Peyer's patch (tissue), 4 donors: ENCODE results near the gene CRADD.

Experiments used
- CTCF ChIP-seq, 6 experiments: fragments of 450-650 bp in 4 of 6; fragments of 200-600 bp in 2 of 6; sonication (generic) in 1 of 6; IDR thresholded peaks; one replicate each; pipeline ENCODE4 v1.5.1; 2017 to 2019; ENCODE audit warnings: antibody characterized with exemption in 6 of 6, mild to moderate bottlenecking in 3 of 6, moderate library complexity in 1 of 6
- POLR2A ChIP-seq, 2 donors: fragments of 450-650 bp; IDR thresholded peaks; one replicate each; pipeline ENCODE4 v1.5.1; 2017; ENCODE audit warnings: antibody characterized with exemption in 2 of 2, mild to moderate bottlenecking in 2 of 2, moderate library complexity in 2 of 2

DNA sequence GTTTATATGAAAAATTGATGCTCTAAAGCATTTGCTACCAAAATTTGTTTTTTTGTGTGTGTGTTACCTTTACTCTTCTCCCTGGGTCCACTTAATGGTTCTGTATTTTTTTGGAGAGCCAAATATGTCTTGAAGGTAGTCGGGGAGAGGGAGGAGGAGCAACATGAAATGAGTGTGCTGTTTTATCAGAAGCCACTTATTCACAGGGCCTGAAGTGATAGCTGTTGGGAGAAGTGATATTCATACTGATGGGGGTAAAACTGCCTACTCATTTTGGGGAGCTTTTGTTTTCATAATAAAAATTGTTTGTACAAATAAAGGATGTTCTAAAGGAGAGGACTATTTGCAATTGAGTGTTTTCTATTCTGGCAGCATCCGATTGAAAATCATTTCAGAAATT lies 29.2 kb downstream of the CRADD start:
- TF ChIP-seq CTCF (IDR thresholded peaks at IDR 0.05): no peak
- TF ChIP-seq POLR2A (IDR thresholded peaks at IDR 0.05): no peak
